ENCODE results near the gene EGFLAM.

GRCh38 chr5:38287124-38287523 lies 28.8 kb downstream of the EGFLAM start:
- TF ChIP-seq ATF7 (IDR thresholded peaks at IDR 0.05; ENCODE audit: low read depth) (no peak), YY1 (IDR thresholded peaks at IDR 0.05; ENCODE audit: low read depth, low read length) (no peak), EP300 (IDR thresholded peaks at IDR 0.05; ENCODE audit: borderline replicate concordance in 1 of 2, control insufficient read depth in 1 of 2, low read depth in 2 of 2, low read length in 2 of 2) (no peak), JUNB (IDR thresholded peaks at IDR 0.05) (no peak), EZH2 (IDR thresholded peaks at IDR 0.05; ENCODE audit: borderline replicate concordance, control insufficient read depth, low read depth, low read length) (no peak), ESRRA (IDR thresholded peaks at IDR 0.05; ENCODE audit: low read length) (no peak), POLR2A (IDR thresholded peaks at IDR 0.05; ENCODE audit: low read depth, low read length) (no peak), MAX (IDR thresholded peaks at IDR 0.05; ENCODE audit: low read depth, low read length) (no peak), BCL11A (IDR thresholded peaks at IDR 0.05; ENCODE audit: low read depth, low read length) (no peak)

All from GM12878 (cell line).